Psoas muscle (tissue), 8 donors: ENCODE results near the gene SAPCD1. TPM values are rescaled to one million over a fixed set of nuclear protein-coding genes. Genes with fewer than 3 reads are reported as not detected.

ENCODE experiments used
- ATAC-seq, 4 donors: fragments of 200-7000 bp; cut with Tn5 transposase; one replicate each; pipeline ENCODE4 v1.9.1; 2020; ENCODE audit warnings: moderate library complexity in 3 of 4, mild to moderate bottlenecking in 2 of 4
- DNase-seq, 2 donors: peaks; one replicate each; pipeline ENCODE4 v3.0.0-alpha.2; 2020
- H3K27ac ChIP-seq: fragments of 200-600 bp; one replicate; pipeline ENCODE4 v1.8.0; 2022
- H3K27me3 ChIP-seq, 3 donors: fragments of 200-600 bp in 1 of 3; one replicate each; pipeline versions ENCODE4 v1.6.1 to v1.8.0; 2013 to 2022; ENCODE audit warnings: low read length in 2 of 3, mild to moderate bottlenecking in 2 of 3, moderate library complexity in 1 of 3; ENCODE audit not compliant: insufficient read depth in 3 of 3
- H3K36me3 ChIP-seq, 2 donors: fragments of 200-600 bp in 1 of 2; one replicate each; pipeline versions ENCODE4 v1.6.1 to v1.8.0; 2013 to 2022; ENCODE audit warnings: low read depth in 1 of 2, mild to moderate bottlenecking in 1 of 2, moderate library complexity in 1 of 2; ENCODE audit not compliant: insufficient read depth in 1 of 2
- H3K4me1 ChIP-seq: fragments of 200-600 bp; one replicate; pipeline ENCODE4 v1.8.0; 2022
- H3K4me3 ChIP-seq: fragments of 200-600 bp; one replicate; pipeline ENCODE4 v1.8.0; 2022; ENCODE audit warnings: mild to moderate bottlenecking
- H3K9me3 ChIP-seq: fragments of 200-600 bp; one replicate; pipeline ENCODE4 v1.8.0; 2022
- WGBS, 3 donors: extraction: QIAGEN DNeasy Blood & Tissue Kit; methylation state at CpG; one replicate each; pipeline versions ENCODE4 v1.1.6 to v1.1.7; 2013; 5-methylcytosine and 5-hydroxymethylcytosine counted together
- intact Hi-C, 2 donors: fragments of 100-400 bp; cut with DNase I; formaldehyde crosslinking; loops; one replicate each; pipeline versions ENCODE4 v1.11.0 to v1.14.2; 2022
- polyA plus RNA-seq, 3 donors: library from polyadenylated mRNA; stranded (reverse); fragments of 200-250 nt; gene quantifications; one replicate each; pipeline ENCODE4 v1.2.3, GENCODE V29; 2013
- total RNA-seq, 4 donors: library from RNA; stranded (reverse); fragmentation: NEBNext Ultra II Directional in 2 of 4; extraction: Animal tissue kit (Norgen Biotek cat#: 25700) in 2 of 4; gene quantifications; one replicate each; pipeline versions ENCODE4 v1.2.1 to v1.2.4, GENCODE V29; 2021 to 2023
- TF ChIP-seq, protein P1 (sequence below): fragments of 200-600 bp; IDR thresholded peaks from one replicate; pipeline ENCODE4 v1.8.0; 2022; ENCODE audit warnings: antibody characterized with exemption
- donor health status: healthy with polysubstance abuse.
- donor health status: DM: no; HTN: no; CAD: no; lungs with moderate emphysema.
- donor health status: Bipolar disorder and iron deficiency.
- donor health status: healthy.
- donor health status: DM: yes; HTN: yes; CAD: no.
- donor health status: DM: no; HTN: no; CAD: no.
- donor health status: DM: no; HTN: no; CAD: no.
- donor health status: DM: yes; HTN: yes; CAD: no.

Gene SAPCD1
- total and polyA plus RNA-seq, 7 donors = 0.13 to 0.78 (median 0.41) TPM; not detected in 3

DNA sequence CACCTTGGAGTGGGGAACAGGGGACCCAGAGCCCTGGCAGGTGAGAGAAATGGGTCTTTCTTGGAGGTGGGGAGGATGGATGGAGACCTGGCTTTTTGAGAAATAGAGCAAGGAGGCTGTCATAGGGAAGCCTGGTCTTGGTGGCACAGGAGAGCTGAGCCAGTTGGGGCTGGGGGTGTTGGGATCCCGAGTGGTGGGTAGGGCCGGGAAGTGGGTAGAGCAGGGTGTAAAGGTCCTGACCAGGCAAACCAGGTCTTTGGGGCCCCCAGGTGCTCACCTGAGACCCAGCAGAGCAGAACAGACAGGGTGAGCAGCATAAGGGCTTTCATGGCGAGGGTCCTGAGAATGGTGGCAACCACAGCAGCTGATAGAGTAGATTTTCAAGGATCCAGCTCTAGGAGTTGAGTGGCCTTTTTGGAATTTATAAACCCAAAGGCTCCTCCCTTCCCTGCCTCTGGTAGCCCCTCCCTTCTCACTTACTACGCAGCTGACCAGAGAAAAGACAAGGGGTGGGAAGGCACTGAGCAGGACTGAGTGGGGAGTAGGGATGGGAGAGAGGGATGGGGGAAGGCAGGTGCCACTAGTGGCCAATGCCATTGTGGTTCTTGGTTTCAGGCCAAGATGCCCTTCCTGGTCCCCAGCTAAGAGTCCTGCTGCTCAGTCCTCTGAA, 41.0 kb upstream of the SAPCD1 start, which contains the start of gene LY6G6C:
LY6G6C (minus strand) TSS at position 396 of the 670 bp plus-strand sequence; CDS start at position 329, 67 bp downstream.
- TF ChIP-seq, protein P1, sequence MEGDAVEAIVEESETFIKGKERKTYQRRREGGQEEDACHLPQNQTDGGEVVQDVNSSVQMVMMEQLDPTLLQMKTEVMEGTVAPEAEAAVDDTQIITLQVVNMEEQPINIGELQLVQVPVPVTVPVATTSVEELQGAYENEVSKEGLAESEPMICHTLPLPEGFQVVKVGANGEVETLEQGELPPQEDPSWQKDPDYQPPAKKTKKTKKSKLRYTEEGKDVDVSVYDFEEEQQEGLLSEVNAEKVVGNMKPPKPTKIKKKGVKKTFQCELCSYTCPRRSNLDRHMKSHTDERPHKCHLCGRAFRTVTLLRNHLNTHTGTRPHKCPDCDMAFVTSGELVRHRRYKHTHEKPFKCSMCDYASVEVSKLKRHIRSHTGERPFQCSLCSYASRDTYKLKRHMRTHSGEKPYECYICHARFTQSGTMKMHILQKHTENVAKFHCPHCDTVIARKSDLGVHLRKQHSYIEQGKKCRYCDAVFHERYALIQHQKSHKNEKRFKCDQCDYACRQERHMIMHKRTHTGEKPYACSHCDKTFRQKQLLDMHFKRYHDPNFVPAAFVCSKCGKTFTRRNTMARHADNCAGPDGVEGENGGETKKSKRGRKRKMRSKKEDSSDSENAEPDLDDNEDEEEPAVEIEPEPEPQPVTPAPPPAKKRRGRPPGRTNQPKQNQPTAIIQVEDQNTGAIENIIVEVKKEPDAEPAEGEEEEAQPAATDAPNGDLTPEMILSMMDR = no peak
- DNase-seq = no peak
- intact Hi-C loops = no loop called here
- no peaks in the 10 kb centered on the region for H3K9me3 ChIP-seq
- ATAC-seq = no peak
- H3K4me3 ChIP-seq = no peak within 1 kb of the TSS
- no peak within 1 kb of the TSS for H3K27ac ChIP-seq
- WGBS, 3 donors = 86 to 100% (median 98%) methylated on average over 4 of the region's 4 CpGs
- H3K36me3 ChIP-seq = peaks cover 0 to 2% of the 10 kb centered on the region in 2 donors
- H3K27me3 ChIP-seq = no peaks in the 10 kb centered on the region
- H3K4me1 ChIP-seq = no peaks in the 10 kb centered on the region

DNA sequence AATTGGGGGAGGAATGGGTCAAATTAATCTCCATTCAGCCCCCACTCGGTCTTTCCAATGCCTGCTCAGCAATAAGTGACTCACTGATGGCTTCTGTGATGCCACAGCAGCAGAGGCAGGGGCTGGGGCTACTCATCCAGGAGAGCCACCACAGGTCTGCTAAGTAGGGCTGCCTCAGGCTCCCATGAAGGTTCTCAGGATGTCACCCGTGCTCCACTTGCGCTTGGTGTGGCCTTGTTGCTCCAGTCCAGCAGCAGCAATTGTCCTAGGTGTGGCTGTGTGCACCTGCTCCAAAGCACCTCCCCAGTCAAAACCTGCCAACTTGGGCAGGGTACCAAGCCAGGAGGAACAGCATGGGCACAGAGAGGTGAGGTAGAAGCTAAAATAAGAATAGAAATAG, 40.3 kb upstream of the SAPCD1 start:
- WGBS, 3 donors = 82 to 92% (median 88%) methylated on average over 3 of the region's 3 CpGs
- Histone ChIP-seq H3K4me3 (no peak overlapping the region), H3K9me3 (no peaks in the 10 kb centered on the region), H3K27ac (no peak overlapping the region), H3K36me3 (peaks cover 0 to 9% of the 10 kb centered on the region in 2 donors), H3K27me3 (no peaks in the 10 kb centered on the region), H3K4me1 (no peaks in the 10 kb centered on the region)
- no peak for DNase-seq
- no peak for ATAC-seq
- TF ChIP-seq, protein P1 = no peak
- intact Hi-C loops = no loop called here

DNA sequence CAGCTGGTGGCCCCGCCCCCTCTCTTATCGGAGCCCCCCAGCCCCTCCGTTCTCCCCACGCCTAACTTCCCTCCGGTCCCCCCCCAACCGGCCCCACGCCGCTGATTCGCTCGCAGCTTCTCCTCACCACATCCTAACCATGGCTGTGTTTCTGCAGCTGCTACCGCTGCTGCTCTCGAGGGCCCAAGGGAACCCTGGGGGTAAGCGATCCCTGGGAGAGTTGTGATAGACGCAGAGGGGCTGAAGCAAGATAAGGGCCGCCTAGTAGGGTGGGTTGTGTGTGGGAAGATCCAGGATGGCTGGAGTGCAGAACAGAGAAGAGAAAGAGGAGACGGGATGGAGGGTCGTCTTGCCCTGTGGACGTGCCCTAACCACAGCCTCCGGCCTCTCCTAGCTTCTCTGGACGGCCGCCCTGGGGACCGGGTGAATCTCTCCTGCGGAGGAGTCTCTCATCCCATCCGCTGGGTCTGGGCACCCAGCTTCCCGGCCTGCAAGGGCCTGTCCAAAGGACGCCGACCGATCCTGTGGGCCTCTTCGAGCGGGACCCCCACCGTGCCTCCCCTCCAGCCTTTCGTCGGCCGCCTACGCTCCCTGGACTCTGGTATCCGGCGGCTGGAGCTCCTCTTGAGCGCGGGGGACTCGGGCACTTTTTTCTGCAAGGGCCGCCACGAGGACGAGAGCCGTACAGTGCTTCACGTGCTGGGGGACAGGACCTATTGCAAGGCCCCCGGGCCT, 39.0 kb upstream of the SAPCD1 start, which contains the start of gene MPIG6B:
MPIG6B (plus strand) TSS at position 129 of the 735 bp plus-strand sequence; CDS start at position 140, 11 bp downstream.
- Histone ChIP-seq H3K27me3 (no peaks in the 10 kb centered on the region), H3K4me3 (no peak within 1 kb of the TSS), H3K9me3 (no peaks in the 10 kb centered on the region), H3K4me1 (no peaks in the 10 kb centered on the region), H3K27ac (no peak within 1 kb of the TSS), H3K36me3 (peaks cover 0 to 16% of the 10 kb centered on the region in 2 donors)
- TF ChIP-seq, protein P1 = no peak
- ATAC-seq = no peak
- no peak for DNase-seq
- intact Hi-C loops = no loop called here
- 67 to 72% (median 69%) methylated on average over 44 to 46 of the region's 46 CpGs for WGBS, 3 donors

DNA sequence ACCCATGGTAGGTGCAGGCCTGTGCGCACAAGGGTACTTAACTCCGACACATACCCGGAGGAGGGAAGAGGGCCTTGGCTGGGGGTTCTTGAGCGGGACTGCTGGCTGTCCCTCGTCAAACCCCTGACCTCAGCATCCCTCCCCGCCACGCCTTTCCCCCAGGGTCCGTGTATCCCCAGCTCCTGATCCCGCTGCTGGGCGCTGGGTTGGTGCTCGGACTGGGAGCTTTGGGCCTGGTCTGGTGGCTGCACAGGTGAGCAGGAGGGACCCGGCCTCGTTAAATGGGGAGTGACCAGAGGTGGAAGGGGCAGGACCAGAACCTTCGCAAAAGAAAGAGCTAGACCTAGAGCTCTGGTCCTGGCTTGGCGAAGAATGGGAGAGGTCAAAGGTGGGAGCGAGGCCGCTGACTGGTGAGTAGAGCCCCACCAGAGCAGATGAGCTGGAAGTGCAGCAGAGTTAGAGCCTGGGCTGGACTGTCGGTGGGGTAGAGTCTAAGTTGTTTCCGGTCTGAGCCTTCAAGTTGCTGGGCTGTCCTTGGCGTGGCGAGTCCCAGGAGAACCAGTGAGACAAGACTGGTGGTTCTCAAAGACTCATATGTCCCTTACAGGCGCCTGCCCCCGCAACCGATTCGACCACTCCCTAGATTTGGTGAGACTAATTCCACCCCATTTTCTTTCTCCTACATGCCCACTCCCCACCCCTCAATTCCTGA, 38.3 kb upstream of the SAPCD1 start:
- TF ChIP-seq, protein P1 = no peak
- H3K36me3 ChIP-seq = peaks cover 0 to 16% of the 10 kb centered on the region in 2 donors
- H3K9me3 ChIP-seq = no peaks in the 10 kb centered on the region
- no peak for ATAC-seq
- no peaks in the 10 kb centered on the region for H3K27me3 ChIP-seq
- intact Hi-C loops = no loop called here
- DNase-seq = peak in 1 of 2 donors; percentile 66
- H3K4me3 ChIP-seq = no peak overlapping the region
- H3K27ac ChIP-seq = no peak overlapping the region
- peaks cover 6% of the 10 kb centered on the region for H3K4me1 ChIP-seq
- WGBS, 3 donors = 77 to 84% (median 83%) methylated on average over 23 to 25 of the region's 25 CpGs
